Activated CD8-positive, alpha-beta memory T cell treated with anti-CD3 and anti-CD28 coated beads for 48 hours (primary cell): ENCODE measurements around the gene TROAP.
"Not testable (repeated sequence)": the region's sequence is repeated elsewhere in the genome, so short reads cannot be mapped to it uniquely, and the experiment has no call there.

Experiments used
- DNase-seq, 3 experiments: peaks; one replicate each; pipeline ENCODE4 v3.0.0-alpha.2; 2020; ENCODE audit warnings: low read depth in 2 of 3, low spot score in 2 of 3

Gene TROAP

DNA sequence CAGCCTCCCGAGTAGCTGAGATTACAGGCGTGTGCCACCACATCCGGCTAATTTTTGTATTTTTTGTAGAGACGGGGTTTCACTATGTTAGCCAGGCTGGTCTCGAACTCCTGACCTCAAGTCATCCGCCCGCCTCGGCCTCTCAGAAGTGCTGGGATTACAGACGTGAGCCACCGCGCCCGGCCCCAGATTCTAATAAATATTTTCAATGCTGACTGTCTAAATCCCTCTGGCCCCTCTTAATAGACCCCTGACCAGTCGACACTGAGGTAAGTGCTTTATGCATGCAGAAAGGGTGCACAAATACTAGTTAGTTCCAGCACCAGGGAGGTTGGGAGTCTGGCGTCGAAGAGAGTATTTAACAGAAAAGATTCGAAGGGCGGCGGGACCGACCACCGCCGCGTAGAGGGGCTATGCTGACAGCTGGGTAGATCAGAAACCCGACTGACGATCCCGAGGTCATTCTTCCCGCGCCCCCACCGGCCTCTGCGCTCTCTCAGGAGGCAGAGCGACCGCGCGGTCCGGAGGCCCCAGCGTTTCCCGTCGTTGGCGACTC, 43.1 kb downstream of the TROAP start:
- DNase-seq, result no peak

DNA sequence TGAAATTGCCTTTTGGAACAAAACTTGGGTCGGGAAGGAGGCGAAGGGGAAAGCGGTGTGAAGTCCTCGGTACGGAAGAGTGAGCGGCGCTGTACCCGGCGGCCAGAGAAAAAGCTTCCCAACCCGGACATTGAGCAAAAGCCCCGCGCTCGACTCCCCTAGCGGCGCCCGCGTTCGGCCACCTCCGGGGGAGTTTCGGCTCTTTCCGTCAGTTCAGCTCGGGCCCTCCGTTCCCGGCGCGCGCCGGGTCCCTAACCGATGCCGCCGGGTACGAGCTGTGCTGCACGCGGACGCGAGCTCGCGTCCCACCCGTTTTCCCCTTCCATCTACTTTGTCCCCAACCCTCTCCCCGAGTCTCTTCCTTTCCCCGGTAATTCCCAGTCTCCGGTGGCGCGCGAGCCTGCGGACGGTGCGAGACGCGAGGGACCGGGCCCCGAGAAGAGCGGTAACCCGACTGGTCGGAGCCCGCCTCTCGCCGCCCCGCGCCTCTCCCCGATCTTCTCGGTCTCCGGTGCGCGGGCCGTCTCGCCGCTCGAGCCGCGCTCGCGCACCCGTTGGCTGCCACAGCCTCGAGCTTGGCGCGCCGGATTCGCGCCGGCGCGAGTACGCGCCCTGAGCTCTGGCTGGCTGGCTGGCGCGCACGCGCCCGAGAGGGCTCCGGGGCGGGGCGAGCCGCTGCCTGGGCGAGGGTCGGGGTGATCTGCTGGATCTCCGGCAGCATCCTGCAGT, 43.8 kb downstream of the TROAP start:
- peak; percentile 75 to 88 (median 84) for DNase-seq

DNA sequence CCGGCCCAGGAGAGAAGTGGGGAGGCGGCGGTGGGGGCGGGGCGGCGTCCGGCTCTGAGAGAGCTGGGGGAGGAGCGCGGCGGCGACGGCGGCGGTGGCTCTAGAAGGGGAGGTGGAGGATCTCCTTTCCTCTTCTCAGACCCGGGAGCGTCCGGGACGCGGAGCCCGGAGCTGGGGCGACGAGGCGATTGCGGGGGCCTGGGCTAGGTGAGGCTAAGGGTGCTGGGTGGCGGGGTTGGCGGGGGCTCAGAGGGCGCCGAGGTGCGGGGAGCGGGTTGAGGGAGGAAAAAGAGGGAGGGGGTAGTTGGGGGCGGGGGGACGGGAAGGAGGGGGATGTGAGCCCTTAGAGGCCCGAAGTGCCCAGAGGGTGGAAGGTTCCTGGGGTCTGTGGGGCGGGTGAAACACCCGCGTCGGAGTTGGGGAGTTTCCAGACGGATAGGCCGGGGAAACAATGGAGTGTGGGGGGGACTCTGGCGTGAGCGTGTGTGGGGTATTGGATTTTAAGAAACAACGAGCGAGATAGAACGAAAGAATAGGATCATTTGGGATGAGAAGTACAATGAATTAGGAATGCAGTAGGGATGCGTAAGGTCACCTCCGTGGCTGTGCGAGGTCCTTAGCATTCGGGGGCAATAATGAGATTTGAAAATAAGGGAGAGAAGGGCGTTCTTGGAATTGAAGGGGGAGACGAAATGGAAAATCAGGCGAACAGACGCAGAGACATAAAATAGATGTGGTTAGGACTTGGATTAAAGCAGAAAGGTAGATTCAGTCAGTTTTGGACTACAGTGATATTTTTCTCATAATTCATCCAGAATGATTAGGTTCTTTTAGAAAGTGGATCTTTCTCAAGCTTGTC, 44.6 kb downstream of the TROAP start, which contains the start of gene SPATS2:
Gene SPATS2, plus strand, starts transcription at position 82 of the 859 bp plus-strand sequence. CDS start 93,551 bp downstream, outside the sequence.
- DNase-seq, result peak in 1 of 3 experiments; percentile 77

DNA sequence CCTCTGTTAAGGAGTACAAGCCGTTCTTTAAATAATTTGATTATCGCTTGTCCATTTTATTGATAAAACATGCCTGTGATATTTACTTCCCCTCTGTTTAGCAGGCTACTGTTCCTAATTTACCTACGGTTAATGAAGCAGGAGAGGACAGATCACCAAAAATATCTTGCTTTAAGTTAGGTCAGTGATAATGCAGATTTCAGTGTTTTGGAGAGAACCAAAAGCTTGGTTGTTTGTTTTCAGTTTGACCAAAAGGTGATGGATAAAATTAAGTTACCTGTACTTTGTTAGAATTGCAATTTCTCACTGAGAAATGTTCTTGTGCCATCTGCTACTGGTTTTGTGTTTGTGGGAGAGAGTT, 45.2 kb downstream of the TROAP start:
- no peak for DNase-seq

DNA sequence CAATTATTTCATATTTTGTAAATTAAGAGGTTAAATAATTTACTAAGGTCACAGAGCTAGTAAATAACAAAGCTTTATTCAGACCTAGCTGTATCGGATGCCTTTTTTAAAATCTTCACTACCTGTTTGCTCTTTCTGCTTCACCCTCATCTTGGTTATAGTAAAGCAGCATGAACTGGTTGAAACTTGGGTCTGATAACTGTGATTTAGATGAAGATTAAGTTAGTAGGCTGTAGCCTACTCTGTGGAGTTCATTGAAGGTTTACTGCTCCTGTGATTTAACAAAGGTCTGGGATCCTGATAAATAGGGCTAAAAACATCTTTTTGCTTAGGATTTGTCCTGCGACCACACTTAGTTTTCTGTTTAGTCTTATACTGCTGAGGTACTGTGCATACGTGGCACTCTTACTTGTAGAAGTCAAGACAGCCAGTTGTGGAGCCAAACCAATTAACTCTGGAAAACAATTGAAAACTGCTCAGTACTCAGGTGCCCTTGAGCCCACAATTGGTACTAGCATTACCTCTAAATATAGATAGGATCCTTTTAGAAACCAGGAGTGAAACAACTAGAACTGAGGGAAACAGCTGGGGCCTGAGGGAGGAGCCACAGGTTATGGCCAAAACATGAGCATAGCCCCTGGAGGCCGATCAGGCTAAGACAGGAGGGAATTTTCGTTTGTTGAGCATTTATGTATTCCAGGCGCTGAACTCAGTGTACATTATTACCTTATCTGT, 46.5 kb downstream of the TROAP start:
- DNase-seq, result no peak

DNA sequence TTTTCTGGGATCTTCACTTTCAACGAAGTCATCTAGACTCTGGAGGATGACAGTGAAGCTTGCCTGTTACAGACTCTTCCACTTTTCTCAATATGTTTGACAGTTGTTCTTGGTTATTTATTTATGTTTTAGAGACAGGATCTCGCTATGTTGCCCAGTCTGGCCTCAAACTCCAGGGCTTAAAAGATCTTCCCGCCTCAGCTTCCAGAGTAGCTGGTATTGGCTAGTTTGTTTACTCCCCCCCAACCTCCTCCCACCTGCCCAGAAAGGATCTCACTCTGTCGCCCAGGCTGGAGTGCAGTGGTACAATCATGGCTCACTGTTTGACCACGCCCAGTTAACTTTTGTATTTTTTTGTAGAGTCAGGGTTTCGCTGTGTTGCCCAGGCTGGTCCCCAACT, 47.5 kb downstream of the TROAP start:
- DNase-seq, result no peak

DNA sequence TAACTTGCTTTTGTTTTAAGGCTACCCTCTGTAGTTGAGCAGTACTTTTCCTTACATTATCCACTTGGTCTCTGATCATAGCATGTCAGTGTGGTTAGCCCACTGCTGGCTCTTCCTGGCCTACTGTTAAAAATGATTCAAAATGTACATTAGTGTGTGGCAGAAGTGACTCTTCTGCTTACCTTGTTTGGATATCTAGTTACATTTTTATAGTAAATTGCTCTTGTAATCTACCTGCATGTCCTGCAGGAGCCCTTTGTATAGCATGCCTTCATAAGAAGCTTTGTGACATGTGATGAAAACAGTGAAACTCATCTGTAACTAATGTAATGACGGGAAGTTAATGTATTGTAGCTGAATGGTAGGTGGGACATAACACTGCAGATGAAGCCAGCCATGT, 52.4 kb downstream of the TROAP start:
- no peak for DNase-seq

DNA sequence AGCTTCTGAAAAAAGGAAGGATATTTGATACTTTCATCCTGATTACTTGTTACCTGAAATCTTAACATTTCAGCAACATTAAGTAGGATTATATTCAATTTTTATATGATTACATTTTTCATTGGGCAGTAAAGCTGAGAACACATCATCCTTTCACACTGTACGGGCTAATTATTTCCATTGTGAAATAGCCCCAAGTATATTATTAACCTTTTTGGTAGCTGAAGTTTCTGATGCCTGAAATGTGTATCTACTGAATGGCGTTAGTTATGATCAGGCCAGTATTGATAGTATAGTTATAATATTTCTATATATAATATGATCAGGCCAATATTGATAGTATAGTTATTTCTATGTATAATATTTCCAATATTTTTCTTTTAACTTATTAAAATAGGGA, 54.3 kb downstream of the TROAP start:
- no peak for DNase-seq

DNA sequence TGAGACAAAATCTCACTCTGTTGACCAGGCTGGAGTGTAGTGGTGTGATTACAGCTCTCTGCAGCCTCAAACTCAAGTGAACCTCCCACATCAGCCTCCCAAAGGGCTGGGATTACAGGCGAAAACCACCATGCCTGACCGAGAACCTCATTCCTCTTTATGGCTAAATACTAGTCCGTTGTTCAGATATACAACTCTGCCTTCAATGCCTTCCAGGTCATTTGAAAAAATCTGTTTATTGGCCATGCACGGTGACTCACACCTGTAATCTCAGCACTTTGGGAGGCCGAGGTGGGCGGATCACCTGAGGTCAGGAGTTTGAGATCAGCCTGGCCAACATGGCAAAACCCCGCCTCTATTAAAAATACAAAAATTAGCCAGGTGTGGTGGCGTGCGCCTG, 57.1 kb downstream of the TROAP start:
- DNase-seq, result not testable (repeated sequence)
